Tibial nerve (tissue), 4 donors: ENCODE results near the gene SNX13. TPM values are rescaled to one million over a fixed set of nuclear protein-coding genes. Genes with fewer than 3 reads are reported as not detected.
A peak's percentile ranks its signal among the peaks of the same experiment; 100 is the strongest.

Experiments
- DNase-seq, 2 donors: peaks; one replicate each; pipeline ENCODE4 v3.0.0-alpha.2; 2019; ENCODE audit warnings: low spot score in 2 of 2
- H3K27ac ChIP-seq, 4 donors: fragments of 200-600 bp; sonication (generic) in 3 of 4; one replicate each; pipeline ENCODE4 v1.5.1; 2017 to 2019; ENCODE audit warnings: mild to moderate bottlenecking in 1 of 4
- H3K27me3 ChIP-seq, 2 donors: fragments of 200-600 bp; sonication (generic) in 1 of 2; one replicate each; pipeline versions ENCODE4 v1.5.1 to v1.6.0; 2017 to 2019
- H3K36me3 ChIP-seq, 3 donors: fragments of 200-600 bp; sonication (generic); one replicate each; pipeline ENCODE4 v1.5.1; 2018 to 2019
- H3K4me1 ChIP-seq, 4 donors: fragments of 200-600 bp; sonication (generic) in 3 of 4; one replicate each; pipeline ENCODE4 v1.5.1; 2017 to 2019
- H3K4me3 ChIP-seq, 4 donors: fragments of 200-600 bp; sonication (generic) in 3 of 4; one replicate each; pipeline ENCODE4 v1.5.1; 2017 to 2019; ENCODE audit warnings: mild to moderate bottlenecking in 1 of 4, moderate library complexity in 1 of 4
- H3K9me3 ChIP-seq, 4 donors: fragments of 200-600 bp; sonication (generic) in 3 of 4; one replicate each; pipeline ENCODE4 v1.5.1; 2017 to 2019
- CTCF ChIP-seq, 5 experiments: fragments of 200-600 bp in 3 of 5; fragments of 450-650 bp in 2 of 5; sonication (generic) in 3 of 5; IDR thresholded peaks; one replicate each; pipeline ENCODE4 v1.5.1; 2016 to 2019; ENCODE audit warnings: antibody characterized with exemption in 5 of 5, mild to moderate bottlenecking in 3 of 5, moderate library complexity in 2 of 5
- EP300 ChIP-seq, 2 donors: sonication (generic); formaldehyde crosslinking; IDR thresholded peaks; one replicate each; pipeline ENCODE4 v1.6.1; 2017; ENCODE audit warnings: antibody characterized with exemption in 2 of 2, mild to moderate bottlenecking in 1 of 2
- POLR2A ChIP-seq, 2 donors: fragments of 450-650 bp; IDR thresholded peaks; one replicate each; pipeline ENCODE4 v1.6.1; 2017; ENCODE audit warnings: antibody characterized with exemption in 2 of 2, mild to moderate bottlenecking in 2 of 2, moderate library complexity in 2 of 2
- WGBS, 2 donors: methylation state at CpG; one replicate each; pipeline ENCODE4 v1.1.5; 2018; 5-methylcytosine and 5-hydroxymethylcytosine counted together
- total RNA-seq, 4 donors: library from RNA; depleted of rRNA; stranded (reverse); fragments of >200 nt; gene quantifications; one replicate each; pipeline ENCODE4 v1.1.0, GENCODE V29; 2016

Gene SNX13
- total RNA-seq, 4 donors from 2014 or later = 52.8 to 77.6 (median 58.9) TPM

DNA sequence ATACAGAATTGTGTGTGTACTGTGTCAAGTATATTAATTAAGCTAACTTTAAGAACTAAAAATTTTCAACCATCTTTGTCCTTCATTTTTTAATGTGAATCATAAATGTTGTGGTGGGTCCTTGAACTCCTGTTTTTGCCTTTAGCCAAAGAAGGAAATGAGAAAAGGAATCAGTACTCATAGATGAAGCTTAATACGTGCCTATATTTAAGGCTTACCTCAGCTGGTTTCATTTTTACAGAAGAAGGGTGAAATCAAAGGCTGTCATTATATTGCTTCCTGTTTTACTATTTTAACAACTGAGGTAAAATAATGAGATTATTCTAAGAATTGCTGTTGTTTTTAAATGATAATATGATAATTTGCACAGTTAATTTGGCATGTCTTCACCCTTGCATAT is 6.3 kb upstream of the SNX13 start:
- Histone ChIP-seq H3K4me3 (no peak overlapping the region), H3K27me3 (no peaks in the 10 kb centered on the region), H3K27ac (peak overlapping the region in 1 of 4 donors; percentile 45), H3K36me3 (no peaks in the 10 kb centered on the region), H3K4me1 (peaks cover 0 to 15% (median 2%) of the 10 kb centered on the region in 4 donors), H3K9me3 (no peaks in the 10 kb centered on the region)
- 59 to 61% methylated on average over 1 of the region's 1 CpG for WGBS, 2 donors
- DNase-seq = no peak
- TF ChIP-seq EP300 (IDR thresholded peaks at IDR 0.05) (no peak), CTCF (IDR thresholded peaks at IDR 0.05) (no peak), POLR2A (IDR thresholded peaks at IDR 0.05) (no peak)

DNA sequence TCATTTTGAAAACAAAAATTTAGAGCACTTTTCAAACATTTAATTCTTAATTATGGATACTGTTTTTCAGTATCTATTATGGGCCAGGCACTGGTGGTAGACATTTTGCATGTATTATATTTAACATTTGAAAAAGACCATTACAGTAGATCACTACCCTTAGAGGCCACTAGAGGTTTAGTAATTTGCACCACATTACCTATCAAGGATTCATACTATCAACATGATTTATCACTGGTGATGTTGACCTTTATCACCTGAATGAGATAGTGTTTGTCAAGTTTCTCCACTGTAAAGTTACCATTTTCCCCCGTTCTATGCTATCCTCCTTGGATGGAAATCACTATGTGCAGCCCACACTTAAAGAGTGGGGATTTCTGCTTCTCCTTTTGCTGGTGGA is 4.4 kb upstream of the SNX13 start:
- 96 to 100% methylated on average over 1 of the region's 1 CpG for WGBS, 2 donors
- DNase-seq = no peak
- Histone ChIP-seq H3K4me3 (no peak overlapping the region), H3K9me3 (no peaks in the 10 kb centered on the region), H3K4me1 (peaks cover 0 to 15% (median 2%) of the 10 kb centered on the region in 4 donors), H3K27me3 (no peaks in the 10 kb centered on the region), H3K27ac (no peak overlapping the region), H3K36me3 (no peaks in the 10 kb centered on the region)
- TF ChIP-seq EP300 (IDR thresholded peaks at IDR 0.05) (no peak), POLR2A (IDR thresholded peaks at IDR 0.05) (no peak), CTCF (IDR thresholded peaks at IDR 0.05) (no peak)

DNA sequence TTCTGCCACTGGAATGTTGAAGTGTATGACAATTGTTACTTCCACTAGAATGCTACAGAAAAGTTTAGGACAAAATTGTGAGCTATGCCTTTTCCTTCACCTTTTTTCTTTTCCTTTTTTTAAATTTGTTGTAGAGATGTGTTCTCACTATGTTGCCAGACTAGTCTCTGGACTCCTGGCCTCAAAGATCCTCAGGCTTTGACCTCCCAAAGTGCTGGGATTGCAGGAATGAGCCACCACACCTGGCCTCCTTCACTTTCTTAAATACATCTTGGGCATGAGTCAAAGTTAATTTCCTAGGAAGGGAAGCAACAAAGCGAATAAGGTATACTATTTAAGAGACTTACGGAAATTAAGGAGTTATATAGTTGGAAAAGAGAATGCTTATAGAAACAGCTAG is 2.7 kb upstream of the SNX13 start:
- H3K4me3 ChIP-seq = no peak overlapping the region
- WGBS, 2 donors = 95 to 99% methylated on average over 2 of the region's 2 CpGs

GRCh38 chr7:17942231-17942630 is 1.9 kb upstream of the SNX13 start:
- 94 to 100% methylated on average over 1 of the region's 1 CpG for WGBS, 2 donors
- no peak overlapping the region for H3K4me3 ChIP-seq
- no peaks in the 10 kb centered on the region for H3K27me3 ChIP-seq
- H3K9me3 ChIP-seq = no peaks in the 10 kb centered on the region
- no peaks in the 10 kb centered on the region for H3K36me3 ChIP-seq
- TF ChIP-seq CTCF (IDR thresholded peaks at IDR 0.05) (no peak), EP300 (IDR thresholded peaks at IDR 0.05) (no peak), POLR2A (IDR thresholded peaks at IDR 0.05) (no peak)
- H3K27ac ChIP-seq = no peak overlapping the region
- DNase-seq = no peak
- peaks cover 0 to 26% (median 2%) of the 10 kb centered on the region in 4 donors for H3K4me1 ChIP-seq

More for the DNA sequence above, 2.7 kb upstream of the SNX13 start:
- no peaks in the 10 kb centered on the region for H3K9me3 ChIP-seq
- TF ChIP-seq CTCF (IDR thresholded peaks at IDR 0.05) (no peak), EP300 (IDR thresholded peaks at IDR 0.05) (no peak), POLR2A (IDR thresholded peaks at IDR 0.05) (no peak)
- no peak for DNase-seq
- H3K36me3 ChIP-seq = no peaks in the 10 kb centered on the region
- H3K27me3 ChIP-seq = no peaks in the 10 kb centered on the region
- H3K4me1 ChIP-seq = peaks cover 0 to 22% (median 2%) of the 10 kb centered on the region in 4 donors
- H3K27ac ChIP-seq = no peak overlapping the region

- TF ChIP-seq CTCF (IDR thresholded peaks at IDR 0.05) = peak in 1 of 5 experiments; percentile 12
- no peak for TF ChIP-seq POLR2A (IDR thresholded peaks at IDR 0.05)
- no peak for TF ChIP-seq EP300 (IDR thresholded peaks at IDR 0.05)
These were observed 697 bp upstream of the SNX13 start for GRCh38 chr7:17940951-17941431.

More at GRCh38 chr7:17940951-17941431, 697 bp upstream of the SNX13 start:
- Histone ChIP-seq H3K4me3 (peak overlapping the region; percentile 76 to 90 (median 83)), H3K27me3 (no peaks in the 10 kb centered on the region), H3K36me3 (no peaks in the 10 kb centered on the region), H3K4me1 (peaks cover 0 to 31% (median 2%) of the 10 kb centered on the region in 4 donors), H3K9me3 (no peaks in the 10 kb centered on the region), H3K27ac (peak overlapping the region; percentile 94 to 99 (median 96))
- 11 to 12% methylated on average over 12 of the region's 12 CpGs for WGBS, 2 donors
- DNase-seq = no peak
